Measurements from ENCODE around the gene RTN4R. TPM values are rescaled to one million over a fixed set of nuclear protein-coding genes. Genes with fewer than 3 reads are reported as not detected.

Gene RTN4R
- total RNA-seq, 1 experiment from 2014 or later, result 0.30 TPM

DNA sequence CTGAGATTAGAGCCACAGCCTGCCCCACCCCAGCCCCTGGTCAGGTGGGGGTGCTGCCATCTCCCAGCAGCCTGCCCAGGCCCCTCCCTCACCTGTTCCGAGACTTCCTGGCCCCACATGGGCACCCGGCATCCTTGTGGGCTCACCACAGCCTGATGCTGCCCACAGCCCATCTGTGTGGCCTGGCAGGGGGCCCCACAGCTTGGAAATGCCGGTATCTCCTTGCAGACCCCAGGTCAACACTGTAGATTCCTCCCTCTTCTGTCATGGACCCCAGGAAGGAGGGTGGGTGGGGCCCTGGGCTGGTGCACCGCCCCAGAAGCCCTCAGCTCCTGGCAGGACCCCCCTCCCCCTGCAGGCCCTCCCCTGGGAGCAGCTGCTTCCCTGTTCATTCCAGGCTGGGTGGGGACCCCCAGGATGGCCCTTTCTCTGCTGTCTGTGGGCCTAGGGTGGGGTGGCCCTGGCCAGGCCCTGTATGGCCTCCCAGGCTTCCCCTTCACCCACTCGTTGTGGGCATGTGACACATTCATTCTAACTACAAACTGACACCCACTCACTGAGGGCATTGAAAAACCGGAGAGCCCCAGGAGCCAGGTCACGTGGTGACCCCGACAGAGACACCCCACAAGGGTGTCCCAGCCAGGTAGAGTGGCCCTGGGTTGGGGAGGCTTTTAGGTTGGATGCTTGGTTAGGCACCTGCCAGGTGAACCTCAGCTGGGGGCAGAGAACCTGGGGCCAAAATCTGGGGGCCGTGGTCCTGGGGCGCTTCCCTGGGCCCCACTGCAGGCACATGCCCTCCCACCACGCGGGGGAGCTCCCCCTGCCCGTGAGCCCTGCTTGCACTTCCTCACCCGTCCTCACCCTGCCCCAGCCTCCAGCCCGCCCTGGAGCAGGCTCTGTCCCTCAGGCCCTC, 73.2 kb downstream of the RTN4R start:
- DNase-seq, result peak; percentile 58

DNA sequence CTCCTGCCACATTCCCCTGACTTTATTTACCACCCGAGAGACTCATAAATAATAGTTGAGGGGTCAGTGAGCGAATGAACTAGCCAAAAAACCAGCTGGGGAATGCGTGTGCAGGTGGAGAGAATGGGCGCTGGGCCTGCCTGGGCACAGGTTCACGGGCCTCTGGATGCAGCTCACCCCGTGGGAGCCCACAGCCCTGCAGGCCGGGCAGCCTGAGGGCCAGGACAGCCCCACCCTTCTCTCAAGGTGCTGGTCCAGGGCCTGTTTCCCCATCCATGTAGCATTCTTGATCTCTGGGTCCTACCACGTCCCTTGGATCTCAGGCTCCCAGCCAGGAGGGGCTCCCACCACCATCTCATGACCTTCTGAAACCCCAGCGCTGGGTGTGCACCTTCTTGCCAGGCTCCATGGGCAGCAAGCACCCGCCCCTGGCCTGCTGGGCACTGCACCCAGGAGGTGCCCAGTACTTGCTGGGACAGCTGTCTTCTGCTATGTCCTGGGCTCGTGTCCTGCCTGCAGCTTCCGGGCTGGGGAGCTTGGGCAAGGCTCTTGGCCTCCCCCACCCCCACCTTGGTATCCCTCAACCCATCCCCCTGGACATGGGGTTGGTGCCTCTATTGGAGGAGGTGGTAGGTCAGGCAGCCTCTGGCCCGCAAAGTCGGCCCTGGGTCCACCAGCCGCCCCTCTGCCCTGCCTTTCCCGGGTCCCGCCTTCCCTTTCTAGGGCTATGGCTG, 74.2 kb downstream of the RTN4R start:
- H2AFZ ChIP-seq (ENCODE audit: low read length), result no peak overlapping the region
- no peaks in the 10 kb centered on the region for H3K27me3 ChIP-seq (ENCODE audit: low read length)
- no peak overlapping the region for H3K4me3 ChIP-seq (ENCODE audit: low read length)
- no peaks in the 10 kb centered on the region for H4K20me1 ChIP-seq (ENCODE audit: insufficient read depth, low read depth, low read length)
- no peak overlapping the region for H3K4me2 ChIP-seq (ENCODE audit: low read depth, low read length, poor library complexity, severe bottlenecking)
- H3K9me2 ChIP-seq (replicated peaks; ENCODE audit: insufficient read depth, low read length), result no peaks in the 10 kb centered on the region
- no peaks in the 10 kb centered on the region for H3K9me3 ChIP-seq (ENCODE audit: low read length)
- no peaks in the 10 kb centered on the region for H3K36me3 ChIP-seq (ENCODE audit: insufficient read depth, low read length)
- H3K27ac ChIP-seq (ENCODE audit: low read length), result no peak overlapping the region
- no peaks in the 10 kb centered on the region for H3K79me2 ChIP-seq (ENCODE audit: low read length)
- no peak overlapping the region for H3K9ac ChIP-seq (ENCODE audit: low read length)
- DNase-seq, result no peak
- H3K4me1 ChIP-seq (ENCODE audit: low read length), result no peaks in the 10 kb centered on the region

More for the DNA sequence above, 73.2 kb downstream of the RTN4R start:
- 0 out of 2 replicates have a peak overlapping the region, but pooled peaks have one; percentile 42 for H2AFZ ChIP-seq (ENCODE audit: low read length)
- H3K9me2 ChIP-seq (replicated peaks; ENCODE audit: insufficient read depth, low read length), result no peaks in the 10 kb centered on the region
- H3K9me3 ChIP-seq (ENCODE audit: low read length), result no peaks in the 10 kb centered on the region
- H3K9ac ChIP-seq (ENCODE audit: low read length), result no peak overlapping the region
- no peaks in the 10 kb centered on the region for H3K79me2 ChIP-seq (ENCODE audit: low read length)
- H3K27me3 ChIP-seq (ENCODE audit: low read length), result no peaks in the 10 kb centered on the region
- no peaks in the 10 kb centered on the region for H3K36me3 ChIP-seq (ENCODE audit: insufficient read depth, low read length)
- no peaks in the 10 kb centered on the region for H4K20me1 ChIP-seq (ENCODE audit: insufficient read depth, low read depth, low read length)
- no peaks in the 10 kb centered on the region for H3K4me1 ChIP-seq (ENCODE audit: low read length)
- H3K27ac ChIP-seq (ENCODE audit: low read length), result no peak overlapping the region
- no peak overlapping the region for H3K4me3 ChIP-seq (ENCODE audit: low read length)
- no peak overlapping the region for H3K4me2 ChIP-seq (ENCODE audit: low read depth, low read length, poor library complexity, severe bottlenecking)

DNA sequence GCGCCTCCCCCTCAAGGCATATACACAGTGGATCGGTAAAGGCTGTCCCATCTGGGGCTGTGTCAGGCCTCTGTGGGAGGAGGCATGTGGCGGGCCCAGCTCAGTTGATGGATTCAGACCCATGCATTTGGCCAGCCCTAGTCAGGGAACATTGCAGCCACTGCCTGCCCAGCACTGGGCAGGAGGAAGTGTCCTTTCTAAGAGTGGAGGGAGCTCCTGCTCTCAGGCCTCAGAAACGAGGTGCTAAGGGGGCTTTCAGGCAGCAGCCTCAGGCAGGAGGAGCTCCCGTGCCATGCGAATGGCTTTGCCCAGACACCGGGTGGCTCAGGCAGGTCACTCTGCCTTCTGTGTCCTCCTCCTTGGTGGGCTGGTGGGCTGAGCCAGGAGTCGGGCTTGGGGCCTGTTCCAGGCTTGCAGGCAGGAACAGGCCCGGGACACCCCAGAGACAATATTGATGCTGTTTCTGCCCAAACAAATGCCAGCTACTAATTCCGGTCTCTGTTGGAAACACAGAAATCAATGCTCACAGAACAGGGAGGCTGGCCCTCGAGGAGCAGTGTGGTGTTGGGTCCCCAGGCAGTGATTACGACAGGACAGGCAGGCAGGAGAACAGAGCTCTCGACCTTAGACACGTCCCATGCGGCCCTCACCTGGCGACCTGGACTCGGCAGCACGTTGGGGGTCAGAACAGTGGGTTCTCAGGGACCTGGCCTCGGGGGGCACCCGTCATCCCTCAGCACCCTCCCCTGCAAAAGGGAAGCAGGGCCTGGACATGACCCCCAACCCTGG, 75.0 kb downstream of the RTN4R start:
- no peak overlapping the region for H3K9ac ChIP-seq (ENCODE audit: low read length)

GRCh38 chr22:20192293-20192971, 75.7 kb downstream of the RTN4R start:
- H4K20me1 ChIP-seq (ENCODE audit: insufficient read depth, low read depth, low read length), result no peaks in the 10 kb centered on the region
- no peaks in the 10 kb centered on the region for H3K27me3 ChIP-seq (ENCODE audit: low read length)
- no peak overlapping the region for H3K4me3 ChIP-seq (ENCODE audit: low read length)
- H3K36me3 ChIP-seq (ENCODE audit: insufficient read depth, low read length), result no peaks in the 10 kb centered on the region
- no peak overlapping the region for H3K9ac ChIP-seq (ENCODE audit: low read length)
- no peak overlapping the region for H3K4me2 ChIP-seq (ENCODE audit: low read depth, low read length, poor library complexity, severe bottlenecking)
- no peak overlapping the region for H2AFZ ChIP-seq (ENCODE audit: low read length)
- DNase-seq, result no peak
- no peak overlapping the region for H3K27ac ChIP-seq (ENCODE audit: low read length)
- H3K9me3 ChIP-seq (ENCODE audit: low read length), result no peaks in the 10 kb centered on the region
- H3K79me2 ChIP-seq (ENCODE audit: low read length), result no peaks in the 10 kb centered on the region
- no peaks in the 10 kb centered on the region for H3K4me1 ChIP-seq (ENCODE audit: low read length)
- no peaks in the 10 kb centered on the region for H3K9me2 ChIP-seq (replicated peaks; ENCODE audit: insufficient read depth, low read length)

More for the DNA sequence above, 75.0 kb downstream of the RTN4R start:
- Histone ChIP-seq H3K27ac (ENCODE audit: low read length) (no peak overlapping the region), H3K4me3 (ENCODE audit: low read length) (no peak overlapping the region), H2AFZ (ENCODE audit: low read length) (no peak overlapping the region), H3K27me3 (ENCODE audit: low read length) (no peaks in the 10 kb centered on the region), H3K9me3 (ENCODE audit: low read length) (no peaks in the 10 kb centered on the region), H3K79me2 (ENCODE audit: low read length) (no peaks in the 10 kb centered on the region), H3K4me2 (ENCODE audit: low read depth, low read length, poor library complexity, severe bottlenecking) (no peak overlapping the region), H3K36me3 (ENCODE audit: insufficient read depth, low read length) (no peaks in the 10 kb centered on the region), H3K4me1 (ENCODE audit: low read length) (no peaks in the 10 kb centered on the region), H4K20me1 (ENCODE audit: insufficient read depth, low read depth, low read length) (no peaks in the 10 kb centered on the region), H3K9me2 (replicated peaks; ENCODE audit: insufficient read depth, low read length) (no peaks in the 10 kb centered on the region)
- no peak for DNase-seq

- H3K9me3 ChIP-seq (ENCODE audit: low read length), result no peaks in the 10 kb centered on the region
- no peaks in the 10 kb centered on the region for H3K27me3 ChIP-seq (ENCODE audit: low read length)
- H3K9me2 ChIP-seq (replicated peaks; ENCODE audit: insufficient read depth, low read length), result no peaks in the 10 kb centered on the region
- no peaks in the 10 kb centered on the region for H3K79me2 ChIP-seq (ENCODE audit: low read length)
- no peaks in the 10 kb centered on the region for H4K20me1 ChIP-seq (ENCODE audit: insufficient read depth, low read depth, low read length)
- DNase-seq, result no peak
- H3K4me3 ChIP-seq (ENCODE audit: low read length), result no peak overlapping the region
- no peaks in the 10 kb centered on the region for H3K4me1 ChIP-seq (ENCODE audit: low read length)
- H2AFZ ChIP-seq (ENCODE audit: low read length), result no peak overlapping the region
- H3K36me3 ChIP-seq (ENCODE audit: insufficient read depth, low read length), result no peaks in the 10 kb centered on the region
- H3K4me2 ChIP-seq (ENCODE audit: low read depth, low read length, poor library complexity, severe bottlenecking), result no peak overlapping the region
- no peak overlapping the region for H3K27ac ChIP-seq (ENCODE audit: low read length)
- H3K9ac ChIP-seq (ENCODE audit: low read length), result no peak overlapping the region
Observed at GRCh38 chr22:20191803-20192202, 76.3 kb downstream of the RTN4R start.

Small RNA genes within 50 kb of the gene (small RNA-seq; reads per million reads assigned to genes)
- not detected for gene MIR1286

Other genes starting within 250 kb of the RTN4R start
- 36.8 and 39.0 TPM in 2 replicates for gene TANGO2, start 247.2 kb downstream of the RTN4R start, total RNA-seq (2014; rRNA removed; shearing (Covaris generic); ENCODE audit: low replicate concordance)
- gene DGCR8, start 188.1 kb downstream of the RTN4R start, total RNA-seq (2014; rRNA removed; shearing (Covaris generic); ENCODE audit: low replicate concordance), result 16.4 and 26.6 TPM in 2 replicates
- 133 and 205 TPM in 2 replicates for gene RANBP1, start 152.2 kb downstream of the RTN4R start, total RNA-seq (2014; rRNA removed; shearing (Covaris generic); ENCODE audit: low replicate concordance)
- 54.8 and 130 TPM in 2 replicates for gene TRMT2A, start 151.1 kb downstream of the RTN4R start, total RNA-seq (2014; rRNA removed; shearing (Covaris generic); ENCODE audit: low replicate concordance)
- gene ZDHHC8, start 136.5 kb downstream of the RTN4R start, total RNA-seq (2014; rRNA removed; shearing (Covaris generic); ENCODE audit: low replicate concordance), result 8.9 and 11.5 TPM in 2 replicates
- not detected in 2 replicates for gene CCDC188, start 117.3 kb downstream of the RTN4R start, total RNA-seq (2014; rRNA removed; shearing (Covaris generic); ENCODE audit: low replicate concordance)
- gene DGCR6L, start 51.7 kb upstream of the RTN4R start, total RNA-seq (2014; rRNA removed; shearing (Covaris generic); ENCODE audit: low replicate concordance), result 32.7 and 64.7 TPM in 2 replicates
- not detected in 2 replicates for gene ZNF74, start 125.8 kb upstream of the RTN4R start, total RNA-seq (2014; rRNA removed; shearing (Covaris generic); ENCODE audit: low replicate concordance)
- gene SCARF2, start 169.5 kb upstream of the RTN4R start, total RNA-seq (2014; rRNA removed; shearing (Covaris generic); ENCODE audit: low replicate concordance), result 0.67 and 2.2 TPM in 2 replicates
- gene KLHL22, start 227.5 kb upstream of the RTN4R start, total RNA-seq (2014; rRNA removed; shearing (Covaris generic); ENCODE audit: low replicate concordance), result 9.7 and 23.7 TPM in 2 replicates
- gene MED15, start 239.3 kb upstream of the RTN4R start, total RNA-seq (2014; rRNA removed; shearing (Covaris generic); ENCODE audit: low replicate concordance), result 36.9 and 70.3 TPM in 2 replicates

Measured in Karpas-422 (cell line).